ENCODE measurements around the gene ANKRD11.

ANKRD11 gene

GRCh38 chr16:89243664-89244063 lies 246.7 kb downstream of the ANKRD11 start:
- DNase-seq (ENCODE audit: low read depth, low spot score): no peak

DNA sequence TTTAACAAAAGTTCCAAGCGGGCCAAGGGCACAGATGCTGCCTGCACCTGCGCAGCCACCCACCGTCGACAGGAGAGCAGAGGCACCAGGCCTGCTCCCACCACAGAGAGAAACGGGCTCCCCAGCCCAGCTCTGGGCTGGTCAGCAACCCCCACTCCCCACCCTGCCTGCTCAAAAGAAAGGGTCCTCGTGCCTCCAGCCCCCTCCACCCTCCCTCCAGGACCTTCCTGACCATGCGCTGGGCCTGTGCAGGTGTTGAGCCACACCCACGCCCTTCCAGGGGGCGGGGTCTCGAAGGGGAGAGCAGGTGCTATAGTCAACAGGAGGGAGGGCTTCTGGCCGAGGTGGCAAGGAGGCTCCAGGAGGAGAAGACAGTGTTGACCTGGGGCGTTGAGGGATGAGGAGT lies 247.6 kb downstream of the ANKRD11 start:
- DNase-seq (ENCODE audit: low read depth, low spot score): no peak

DNA sequence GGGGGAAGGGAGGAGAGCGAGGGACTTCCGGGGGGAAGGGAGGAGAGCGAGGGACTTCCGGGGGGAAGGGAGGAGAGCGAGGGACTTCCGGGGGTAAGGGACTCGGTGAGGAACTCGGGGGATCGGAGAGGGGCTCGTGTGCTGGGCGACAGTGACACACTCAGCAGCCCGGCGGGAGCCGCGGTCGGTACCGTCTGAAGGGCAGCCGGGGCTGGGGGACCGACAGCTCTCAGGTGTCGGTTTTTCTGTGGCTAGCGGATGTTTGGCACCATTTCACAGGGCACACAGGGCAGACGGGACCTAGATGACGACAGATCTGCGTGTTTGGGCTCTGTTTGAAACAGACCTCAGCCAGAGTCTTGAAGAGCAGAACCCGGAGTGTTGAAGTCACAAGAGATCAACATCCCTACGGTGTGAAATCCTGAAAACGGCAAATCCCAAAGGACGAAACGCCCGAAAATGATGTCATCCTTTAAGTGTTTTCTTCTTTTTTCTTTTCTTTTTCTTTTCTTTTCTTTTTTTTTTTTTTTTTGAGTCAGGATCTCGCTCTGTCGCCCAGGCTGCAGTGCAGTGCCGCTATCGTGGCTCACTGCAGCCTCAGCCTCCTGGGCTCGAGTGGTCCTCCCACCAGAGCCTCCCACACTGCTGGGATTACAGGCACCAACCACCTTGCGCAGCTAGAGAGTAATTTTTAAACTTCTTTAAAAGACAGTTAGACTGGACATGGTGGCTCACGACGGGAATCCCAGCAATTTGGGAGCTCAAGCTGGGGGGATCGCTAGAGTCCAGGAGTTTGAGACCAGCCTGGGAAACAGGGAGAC lies 249.0 kb downstream of the ANKRD11 start:
- DNase-seq (ENCODE audit: low read depth, low spot score): no peak

- no peak for DNase-seq (ENCODE audit: low read depth, low spot score)
These were observed 252.6 kb downstream of the ANKRD11 start for GRCh38 chr16:89237733-89238132.

GRCh38 chr16:89233678-89234490 lies 256.5 kb downstream of the ANKRD11 start:
- no peak for DNase-seq (ENCODE audit: low read depth, low spot score)

DNA sequence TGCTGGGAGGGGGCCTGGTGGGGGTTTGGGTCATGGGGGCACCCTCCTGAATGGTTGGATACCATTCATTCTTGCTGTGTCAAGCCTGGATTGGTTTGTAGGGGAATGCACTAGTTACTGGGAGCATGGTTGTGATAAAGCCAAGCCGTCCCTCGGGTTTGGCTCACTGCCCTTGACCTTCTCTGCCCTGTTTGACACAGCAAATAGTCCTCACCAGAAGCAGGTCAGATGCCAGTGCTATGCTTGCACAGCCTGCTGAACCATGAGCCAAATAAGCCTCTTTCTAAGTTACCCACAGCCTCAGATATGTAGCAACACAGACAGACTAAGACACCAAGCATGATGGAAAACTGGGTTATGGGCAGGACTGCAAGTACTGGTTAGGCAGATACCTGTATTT lies 258.3 kb downstream of the ANKRD11 start:
- DNase-seq (ENCODE audit: low read depth, low spot score): no peak

DNA sequence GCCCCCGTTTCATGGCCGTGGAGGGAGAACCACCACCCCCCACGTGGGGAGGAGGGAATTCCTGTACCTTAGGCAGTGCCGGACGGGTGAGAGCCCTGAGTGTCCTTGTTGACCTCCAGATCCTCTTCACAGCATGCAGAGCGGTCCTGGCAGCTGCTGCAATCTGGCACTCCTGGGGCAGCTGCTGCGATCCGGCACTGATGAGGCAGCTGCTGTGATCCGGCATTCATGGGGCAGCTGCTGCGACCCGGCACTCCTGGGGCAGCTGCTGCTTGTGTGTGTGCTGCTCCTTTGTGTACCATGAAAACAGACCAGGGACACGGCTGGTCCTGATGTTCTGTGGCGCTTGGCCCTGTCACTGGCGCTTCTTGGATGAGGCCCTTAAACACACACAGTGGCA lies 260.1 kb downstream of the ANKRD11 start:
- no peak for DNase-seq (ENCODE audit: low read depth, low spot score)

DNA sequence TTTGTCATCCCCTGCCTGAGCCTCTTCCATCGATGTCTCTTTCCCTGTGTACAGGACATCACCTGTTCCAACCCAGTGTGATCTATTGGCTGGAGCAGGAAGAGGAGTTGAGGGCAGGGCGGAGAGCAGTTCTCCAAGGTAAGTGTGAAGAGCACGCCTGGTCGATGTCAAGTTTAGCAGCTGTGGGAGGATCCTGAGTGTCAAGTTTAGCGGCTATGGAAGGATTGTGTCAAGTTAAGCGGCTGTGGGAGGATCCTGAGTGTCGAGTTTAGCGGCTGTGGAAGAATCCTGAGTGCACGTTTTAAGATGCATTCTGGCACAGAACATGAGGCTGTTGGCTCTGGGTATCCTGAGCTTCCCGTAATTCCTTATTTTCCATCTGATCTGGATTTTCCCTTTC lies 265.7 kb downstream of the ANKRD11 start:
- no peak for DNase-seq (ENCODE audit: low read depth, low spot score)

DNA sequence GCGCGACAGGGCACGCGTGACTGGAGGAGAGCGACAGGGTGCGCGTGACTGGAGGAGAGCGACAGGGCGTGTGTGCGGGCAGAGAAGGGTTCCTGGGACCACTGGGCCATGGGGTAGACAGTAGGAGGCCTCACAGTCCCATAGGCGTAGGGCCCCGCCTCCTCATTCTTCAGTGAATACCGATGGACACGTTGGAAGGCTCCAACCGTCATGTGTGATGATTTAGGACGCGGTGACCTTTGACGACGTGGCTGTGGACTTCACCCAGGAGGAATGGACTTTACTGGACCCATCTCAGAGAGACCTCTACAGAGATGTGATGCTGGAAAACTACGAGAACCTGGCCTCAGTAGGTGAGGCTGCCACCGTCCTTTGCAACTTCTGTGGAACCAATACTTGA lies 267.4 kb downstream of the ANKRD11 start:
- no peak for DNase-seq (ENCODE audit: low read depth, low spot score)

DNA sequence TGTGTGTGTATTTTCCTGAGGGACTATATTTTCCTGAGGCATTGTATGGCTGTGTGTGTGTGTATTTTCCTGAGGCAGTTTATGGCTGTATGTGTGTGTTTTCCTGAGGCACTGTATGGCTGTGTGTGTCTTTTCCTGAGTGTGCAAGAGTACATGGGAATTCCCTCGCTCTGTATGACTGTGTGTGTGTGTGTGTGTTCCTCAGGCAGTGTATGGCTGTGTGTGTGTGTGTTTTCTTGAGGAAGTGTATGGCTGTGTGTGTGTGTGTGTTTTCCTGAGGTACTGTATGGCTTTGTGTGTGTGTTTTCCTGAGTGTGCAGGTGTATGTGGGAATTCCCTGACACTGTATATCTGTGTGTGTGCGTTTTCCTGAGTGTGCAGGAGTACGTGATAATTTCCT lies 268.8 kb downstream of the ANKRD11 start:
- DNase-seq (ENCODE audit: low read depth, low spot score): no peak

- DNase-seq (ENCODE audit: low read depth, low spot score): no peak
These were observed 271.0 kb downstream of the ANKRD11 start for GRCh38 chr16:89219365-89219764.

Measured in iPS DF 19.7 (cell line).